ENCODE results near the gene MEIKIN. TPM values are rescaled to one million over a fixed set of nuclear protein-coding genes. Genes with fewer than 3 reads are reported as not detected.

Gene MEIKIN
- total RNA-seq, 1 experiment from 2014 or later, result not detected

DNA sequence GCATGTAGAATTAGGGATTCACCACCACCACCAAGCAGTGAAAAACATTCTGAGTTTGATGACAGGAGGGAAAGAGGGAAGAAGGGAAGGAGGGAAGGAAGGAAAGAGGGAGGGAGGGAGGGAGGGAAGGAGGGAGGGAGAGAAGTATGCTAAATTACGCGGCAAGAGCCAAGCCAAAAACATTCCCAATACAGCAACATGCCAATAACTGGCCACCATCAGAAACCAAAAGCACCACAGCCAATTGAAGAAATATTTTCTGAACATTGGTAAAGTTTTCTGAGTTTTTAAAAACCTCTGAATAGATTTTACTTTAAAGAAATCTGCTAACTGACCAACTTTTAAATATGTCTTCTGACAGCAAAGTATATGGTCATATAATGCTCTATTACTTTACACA lies 184.7 kb downstream of the MEIKIN start:
- Histone ChIP-seq H3K27me3 (ENCODE audit: insufficient read depth, low read depth) (no peaks in the 10 kb centered on the region), H3K4me3 (no peak overlapping the region), H3K4me2 (no peak overlapping the region), H3K9me2 (ENCODE audit: insufficient read depth) (no peaks in the 10 kb centered on the region), H3K79me2 (ENCODE audit: low read depth) (peaks cover 93% of the 10 kb centered on the region), H3K9me3 (ENCODE audit: insufficient read depth, low read depth) (peaks cover 8% of the 10 kb centered on the region; the same call in 1 of the 2 replicates), H3K36me3 (ENCODE audit: low read depth) (no peaks in the 10 kb centered on the region), H3K4me1 (replicated peaks; ENCODE audit: insufficient read depth) (no peaks in the 10 kb centered on the region), H4K20me1 (ENCODE audit: insufficient read depth) (peaks cover 55% of the 10 kb centered on the region), H3F3A (ENCODE audit: insufficient read depth, low read depth) (no peaks in the 10 kb centered on the region), H2AFZ (no peak overlapping the region), H3K27ac (no peak overlapping the region)
- DNase-seq, result no peak
- intact Hi-C loops (cut with micrococcal nuclease; ENCODE audit: unreplicated experiment), result no loop called here
- TF ChIP-seq, protein P1, sequence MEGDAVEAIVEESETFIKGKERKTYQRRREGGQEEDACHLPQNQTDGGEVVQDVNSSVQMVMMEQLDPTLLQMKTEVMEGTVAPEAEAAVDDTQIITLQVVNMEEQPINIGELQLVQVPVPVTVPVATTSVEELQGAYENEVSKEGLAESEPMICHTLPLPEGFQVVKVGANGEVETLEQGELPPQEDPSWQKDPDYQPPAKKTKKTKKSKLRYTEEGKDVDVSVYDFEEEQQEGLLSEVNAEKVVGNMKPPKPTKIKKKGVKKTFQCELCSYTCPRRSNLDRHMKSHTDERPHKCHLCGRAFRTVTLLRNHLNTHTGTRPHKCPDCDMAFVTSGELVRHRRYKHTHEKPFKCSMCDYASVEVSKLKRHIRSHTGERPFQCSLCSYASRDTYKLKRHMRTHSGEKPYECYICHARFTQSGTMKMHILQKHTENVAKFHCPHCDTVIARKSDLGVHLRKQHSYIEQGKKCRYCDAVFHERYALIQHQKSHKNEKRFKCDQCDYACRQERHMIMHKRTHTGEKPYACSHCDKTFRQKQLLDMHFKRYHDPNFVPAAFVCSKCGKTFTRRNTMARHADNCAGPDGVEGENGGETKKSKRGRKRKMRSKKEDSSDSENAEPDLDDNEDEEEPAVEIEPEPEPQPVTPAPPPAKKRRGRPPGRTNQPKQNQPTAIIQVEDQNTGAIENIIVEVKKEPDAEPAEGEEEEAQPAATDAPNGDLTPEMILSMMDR (conservative IDR thresholded peaks at IDR 0.05), result no peak
- CTCF ChIA-PET, result no interaction called here
- BruUV-seq (replicated peaks), result no TSS peak
- POLR2A ChIA-PET (ENCODE audit: unreplicated experiment), result interaction anchor here (0.6 kb wide), 1 partner anchor 265 kb away, joined by 7 read pairs; no protein-coding TSS in a partner anchor

DNA sequence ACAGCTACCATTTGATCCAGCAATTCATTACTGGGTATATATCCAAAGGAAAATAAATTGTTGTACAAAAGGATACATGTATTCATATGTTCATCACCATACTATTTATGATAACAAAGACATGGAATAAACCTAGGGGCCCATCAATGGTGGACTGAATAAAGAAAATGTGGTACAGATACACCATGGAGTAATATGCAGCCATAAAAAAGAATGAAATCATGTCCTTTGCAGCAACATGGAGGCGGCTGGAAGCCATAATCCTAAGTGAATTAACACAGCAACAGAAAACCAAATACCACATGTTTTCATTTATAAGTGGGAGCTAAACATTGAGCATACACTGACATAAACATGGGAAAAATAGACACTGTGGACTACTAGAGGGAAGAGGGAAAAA lies 185.8 kb downstream of the MEIKIN start:
- POLR2A ChIA-PET (ENCODE audit: unreplicated experiment), result no interaction called here

DNA sequence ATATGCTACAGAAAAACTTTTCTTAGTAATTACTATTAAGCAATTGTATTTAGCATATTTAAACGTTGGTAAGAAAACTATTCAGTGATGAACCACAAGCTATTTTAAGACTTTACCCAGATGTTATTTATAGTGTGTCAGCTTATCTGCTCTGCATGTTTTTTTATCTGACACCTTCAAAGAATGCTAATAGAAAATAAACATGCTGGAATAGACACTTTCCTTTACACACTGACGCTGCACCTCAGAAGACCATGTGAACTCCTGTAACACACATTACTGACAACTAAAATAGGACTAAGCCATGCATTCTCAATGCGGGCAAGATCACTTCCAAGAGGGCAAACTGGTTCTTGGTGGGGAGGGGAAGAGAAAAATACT lies 187.0 kb downstream of the MEIKIN start:
- H4K20me1 ChIP-seq (ENCODE audit: insufficient read depth), result peaks cover 58% of the 10 kb centered on the region
- BruUV-seq (replicated peaks), result no TSS peak
- TF ChIP-seq, protein P1 (conservative IDR thresholded peaks at IDR 0.05), result no peak
- TF ChIP-seq EZH2 (IDR thresholded peaks at IDR 0.05; ENCODE audit: low read depth), result no peak
- H3K79me2 ChIP-seq (ENCODE audit: low read depth), result peaks cover 94% of the 10 kb centered on the region
- POLR2A ChIA-PET (ENCODE audit: unreplicated experiment), result no interaction called here
- H3K36me3 ChIP-seq (ENCODE audit: low read depth), result no peaks in the 10 kb centered on the region
- H3K9me3 ChIP-seq (ENCODE audit: insufficient read depth, low read depth), result no peaks in the 10 kb centered on the region
- no peak overlapping the region for H3K27ac ChIP-seq
- H3K27me3 ChIP-seq (ENCODE audit: insufficient read depth, low read depth), result no peaks in the 10 kb centered on the region
- H3F3A ChIP-seq (ENCODE audit: insufficient read depth, low read depth), result no peaks in the 10 kb centered on the region
- H3K9me2 ChIP-seq (ENCODE audit: insufficient read depth), result no peaks in the 10 kb centered on the region
- CTCF ChIA-PET, result interaction anchor here (0.6 kb wide), 1 partner anchor 142 kb away, joined by 3 read pairs; no protein-coding TSS in a partner anchor
- intact Hi-C loops (cut with micrococcal nuclease; ENCODE audit: unreplicated experiment), result no loop called here
- no peak overlapping the region for H2AFZ ChIP-seq
- H3K4me1 ChIP-seq (replicated peaks; ENCODE audit: insufficient read depth), result no peaks in the 10 kb centered on the region
- no peak overlapping the region for H3K4me2 ChIP-seq
- no peak for DNase-seq
- no peak overlapping the region for H3K4me3 ChIP-seq

More for the DNA sequence above, 185.8 kb downstream of the MEIKIN start:
- intact Hi-C loops (cut with micrococcal nuclease; ENCODE audit: unreplicated experiment), result no loop called here
- no peak for DNase-seq
- Histone ChIP-seq H3K9me2 (ENCODE audit: insufficient read depth) (no peaks in the 10 kb centered on the region), H3K27me3 (ENCODE audit: insufficient read depth, low read depth) (no peaks in the 10 kb centered on the region), H3F3A (ENCODE audit: insufficient read depth, low read depth) (no peaks in the 10 kb centered on the region), H3K4me1 (replicated peaks; ENCODE audit: insufficient read depth) (no peaks in the 10 kb centered on the region), H3K4me2 (no peak overlapping the region), H3K4me3 (no peak overlapping the region), H2AFZ (no peak overlapping the region), H4K20me1 (ENCODE audit: insufficient read depth) (peaks cover 55% of the 10 kb centered on the region), H3K27ac (no peak overlapping the region), H3K36me3 (ENCODE audit: low read depth) (no peaks in the 10 kb centered on the region), H3K9me3 (ENCODE audit: insufficient read depth, low read depth) (peaks cover 7% of the 10 kb centered on the region; the same call in 1 of the 2 replicates), H3K79me2 (ENCODE audit: low read depth) (peaks cover 95% of the 10 kb centered on the region)
- TF ChIP-seq, protein P1 (conservative IDR thresholded peaks at IDR 0.05), result no peak
- TF ChIP-seq EZH2 (IDR thresholded peaks at IDR 0.05; ENCODE audit: low read depth), result no peak
- CTCF ChIA-PET, result no interaction called here
- BruUV-seq (replicated peaks), result no TSS peak

Measured in PC-9 (cell line).